Pancreas (tissue), 10 donors: ENCODE data around the gene PMM1. TPM values are rescaled to one million over a fixed set of nuclear protein-coding genes. Genes with fewer than 3 reads are reported as not detected.
"Not testable (repeated sequence)": the region's sequence is repeated elsewhere in the genome, so short reads cannot be mapped to it uniquely, and the experiment has no call there.

Experiments used
- ATAC-seq, 4 donors: fragments of 200-7000 bp; cut with Tn5 transposase; one replicate each; pipeline versions ENCODE4 v1.8.0 to v1.9.1; 2020; ENCODE audit warnings: mild to moderate bottlenecking in 4 of 4, moderate library complexity in 4 of 4
- DNase-seq, 6 donors: peaks; one replicate each; pipeline ENCODE4 v3.0.0-alpha.2; 2020
- FAIRE-seq: peaks from 2 replicates; lab custom pipeline; 2012; peaks lifted over from hg19 to GRCh38; lab: Jason Lieb, UNC
- H3K27ac ChIP-seq, 4 donors: fragments of 200-600 bp; sonication (generic); 1 replicate in 3 of 4; 2 replicates in 1 of 4; pipeline versions ENCODE4 v1.5.0 to v1.8.0; 2020
- H3K27me3 ChIP-seq, 4 donors: fragments of 200-600 bp; one replicate each; pipeline ENCODE4 v1.8.0; 2021
- H3K36me3 ChIP-seq, 3 donors: fragments of 200-600 bp; sonication (generic) in 1 of 3; one replicate each; pipeline versions ENCODE4 v1.5.0 to v1.8.0; 2020 to 2021
- H3K4me1 ChIP-seq, 3 donors: fragments of 200-600 bp; one replicate each; pipeline ENCODE4 v1.8.0; 2021
- H3K4me3 ChIP-seq, 4 donors: fragments of 200-600 bp; sonication (generic) in 2 of 4; one replicate each; pipeline versions ENCODE4 v1.5.0 to v1.8.0; 2020 to 2021
- H3K9me3 ChIP-seq, 4 donors: fragments of 200-600 bp; one replicate each; pipeline ENCODE4 v1.8.0; 2021
- CTCF ChIP-seq, 4 donors: fragments of 200-600 bp; sonication (generic) in 3 of 4; IDR thresholded peaks; one replicate each; pipeline versions ENCODE4 v1.5.0 to v1.8.0; 2021; ENCODE audit warnings: antibody characterized with exemption in 4 of 4
- WGBS, 2 donors: extraction: QIAGEN DNeasy Blood & Tissue Kit; methylation state at CpG; one replicate each; pipeline ENCODE4 v1.1.7; 2013; 5-methylcytosine and 5-hydroxymethylcytosine counted together
- intact Hi-C, 3 donors: fragments of 100-400 bp; cut with DNase I; formaldehyde crosslinking; loops; one replicate each; pipeline versions ENCODE4 v1.11.1 to v1.14.2; 2022
- polyA plus RNA-seq, 2 donors: library from polyadenylated mRNA; stranded (reverse); fragments of 200-250 nt; gene quantifications; one replicate each; pipeline ENCODE4 v1.2.3, GENCODE V29; 2013
- total RNA-seq, 6 donors: library from RNA; stranded (reverse); fragmentation: NEBNext Ultra II Directional in 4 of 6; extraction: Animal tissue kit (Norgen Biotek cat#: 25700) in 4 of 6; gene quantifications; one replicate each; pipeline versions ENCODE4 v1.2.1 to v1.2.4, GENCODE V29; 2021 to 2023
- donor health status: healthy with polysubstance abuse.
- donor health status: DM: no; HTN: no; CAD: no; lungs with moderate emphysema.
- donor health status: DM: no; HTN: no; CAD: no.
- donor health status: control.
- donor health status: control.
- donor health status: Bipolar disorder and iron deficiency.
- donor health status: DM: yes; HTN: yes; CAD: no.
- donor health status: DM: no; HTN: no; CAD: no.
- donor health status: DM: no; HTN: no; CAD: no.
- donor health status: DM: yes; HTN: yes; CAD: no.

PMM1 gene
- total RNA-seq (10 to 100 TPM; 10.3 to 26.6 (median 20.2) TPM), polyA plus RNA-seq (10 to 100 TPM; 26.4 to 69.2 TPM)

DNA sequence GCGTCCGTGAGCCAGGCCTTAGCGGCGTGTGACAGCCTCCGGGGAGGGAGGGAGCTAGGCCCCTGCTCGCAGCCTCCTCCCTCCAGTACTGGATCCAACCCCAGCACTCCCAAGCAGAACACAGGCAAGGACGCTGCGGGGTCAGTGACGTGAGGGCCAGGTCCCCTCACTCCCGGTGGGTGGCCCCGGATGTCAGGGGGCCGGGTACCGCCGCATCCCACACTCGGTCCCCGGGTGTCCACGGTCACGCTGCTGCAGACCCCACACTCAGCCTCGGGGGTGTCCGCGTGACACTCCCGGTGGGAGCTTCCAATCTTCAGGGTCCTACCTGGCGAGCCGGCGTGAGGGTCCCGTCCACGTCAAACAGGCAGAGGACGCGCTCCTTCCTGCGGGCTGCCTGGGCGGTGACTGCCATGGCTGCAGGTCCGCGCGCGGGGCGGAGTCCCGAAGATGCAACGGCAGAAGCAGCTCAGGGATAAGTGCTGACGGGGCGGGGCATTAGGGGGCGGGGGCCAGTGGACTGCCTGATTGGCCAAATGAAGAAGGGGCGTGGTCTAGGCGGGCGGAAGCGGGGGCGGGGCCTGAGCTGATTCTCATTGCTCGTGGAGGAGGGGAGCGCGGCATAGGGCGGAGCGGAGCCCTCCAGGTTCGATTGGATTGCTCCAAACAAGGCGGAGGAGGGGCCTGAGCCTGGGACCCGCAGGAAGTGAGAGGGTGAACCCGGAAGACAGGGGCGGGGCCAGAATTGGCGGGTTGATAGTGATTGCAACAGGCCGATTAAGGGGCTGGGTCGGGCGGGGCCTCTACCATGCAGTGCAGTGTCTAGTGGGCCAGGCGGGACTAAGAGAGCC, at the start of gene PMM1:
Gene PMM1, minus strand, starts transcription at position 450 of the 851 bp plus-strand sequence. Its CDS starts 35 bp downstream, at position 415.
- H3K27me3 ChIP-seq = no peaks in the 10 kb centered on the region
- intact Hi-C loops = loop anchor here in 1 of 3 donors (10.0 kb wide), 1 partner anchor 195 kb away; no protein-coding TSS in a partner anchor
- peaks cover 14 to 15% (median 15%) of the 10 kb centered on the region in 3 donors for H3K4me1 ChIP-seq
- TF ChIP-seq CTCF (IDR thresholded peaks at IDR 0.05) = no peak
- ATAC-seq = peak; percentile 89 to 97 (median 89)
- FAIRE-seq = peak; percentile 73
- peak within 1 kb of the TSS; percentile 51 to 89 (median 71) for H3K4me3 ChIP-seq
- H3K36me3 ChIP-seq = peaks cover 0 to 2% (median 0%) of the 10 kb centered on the region in 3 donors
- 1% methylated on average over 57 to 61 of the region's 61 CpGs for WGBS, 2 donors
- DNase-seq = peak; percentile 100
- no peaks in the 10 kb centered on the region for H3K9me3 ChIP-seq
- peak within 1 kb of the TSS; percentile 49 to 86 (median 81) for H3K27ac ChIP-seq

DNA sequence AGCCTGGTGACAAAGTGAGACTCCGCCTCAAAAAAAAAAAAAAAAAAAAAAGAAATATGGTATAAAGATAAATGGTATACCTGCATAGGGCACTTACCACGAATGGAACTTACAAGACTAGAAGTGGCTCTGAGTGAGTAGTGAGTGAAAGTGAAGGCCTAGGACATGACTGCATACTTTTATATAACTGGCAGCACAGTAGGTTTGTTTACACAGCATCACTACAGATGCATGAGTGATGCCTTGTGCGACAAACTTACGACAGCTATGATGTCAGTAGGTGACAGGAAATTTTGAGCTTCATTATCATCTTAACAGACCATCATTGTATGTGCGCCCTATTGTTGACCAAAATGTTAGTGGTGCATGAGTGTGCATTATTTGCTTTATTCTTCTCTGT, 49.1 kb upstream of the PMM1 start:
- 84 to 87% methylated on average over 5 of the region's 5 CpGs for WGBS, 2 donors
- peaks cover 0 to 65% (median 31%) of the 10 kb centered on the region in 3 donors for H3K36me3 ChIP-seq
- H3K27me3 ChIP-seq = no peaks in the 10 kb centered on the region
- no peaks in the 10 kb centered on the region for H3K4me1 ChIP-seq
- no peak for TF ChIP-seq CTCF (IDR thresholded peaks at IDR 0.05)
- intact Hi-C loops = no loop called here
- H3K27ac ChIP-seq = no peak overlapping the region
- FAIRE-seq (no peak), ATAC-seq (peak in 1 of 4 donors; percentile 8), DNase-seq (no peak)
- no peaks in the 10 kb centered on the region for H3K9me3 ChIP-seq
- no peak overlapping the region for H3K4me3 ChIP-seq

- Histone ChIP-seq H3K9me3 (no peaks in the 10 kb centered on the region), H3K27ac (no peak overlapping the region), H3K4me1 (no peaks in the 10 kb centered on the region), H3K36me3 (peaks cover 0 to 64% (median 30%) of the 10 kb centered on the region in 3 donors), H3K4me3 (no peak overlapping the region), H3K27me3 (no peaks in the 10 kb centered on the region)
- ATAC-seq = peak in 2 of 4 donors; percentile 23 to 52
- no peak for DNase-seq
- FAIRE-seq = no peak
- intact Hi-C loops = no loop called here
- TF ChIP-seq CTCF (IDR thresholded peaks at IDR 0.05) = no peak
- WGBS, 2 donors = 90 to 91% methylated on average over 5 of the region's 5 CpGs
These were observed 48.5 kb upstream of the PMM1 start for GRCh38 chr22:41638124-41638523.

DNA sequence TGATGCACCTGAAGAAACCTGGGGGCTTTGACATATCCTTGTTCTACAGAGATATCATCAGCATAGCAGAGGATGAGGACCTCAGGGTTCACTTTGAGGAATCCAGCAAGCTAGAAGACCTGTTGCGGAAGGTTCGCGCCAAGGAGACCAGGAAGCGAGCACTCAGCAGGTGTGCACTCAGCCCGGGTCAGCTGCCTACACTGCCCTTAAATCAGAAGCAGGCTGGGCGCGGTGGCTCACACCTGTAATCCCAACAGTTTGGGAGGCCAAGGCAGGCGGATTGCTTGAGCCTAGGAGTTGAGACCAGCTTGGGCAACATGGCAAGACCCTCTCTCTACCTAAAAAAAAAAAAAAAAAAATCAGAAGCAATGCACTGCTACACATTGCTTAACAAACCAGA, 48.0 kb upstream of the PMM1 start:
- H3K36me3 ChIP-seq = peaks cover 0 to 59% (median 25%) of the 10 kb centered on the region in 3 donors
- intact Hi-C loops, ATAC-seq, H3K27ac ChIP-seq, H3K4me3 ChIP-seq, H3K4me1 ChIP-seq, H3K27me3 ChIP-seq, H3K9me3 ChIP-seq, FAIRE-seq, DNase-seq: not testable (repeated sequence)
- WGBS, 2 donors = 97 to 98% methylated on average over 8 of the region's 8 CpGs

DNA sequence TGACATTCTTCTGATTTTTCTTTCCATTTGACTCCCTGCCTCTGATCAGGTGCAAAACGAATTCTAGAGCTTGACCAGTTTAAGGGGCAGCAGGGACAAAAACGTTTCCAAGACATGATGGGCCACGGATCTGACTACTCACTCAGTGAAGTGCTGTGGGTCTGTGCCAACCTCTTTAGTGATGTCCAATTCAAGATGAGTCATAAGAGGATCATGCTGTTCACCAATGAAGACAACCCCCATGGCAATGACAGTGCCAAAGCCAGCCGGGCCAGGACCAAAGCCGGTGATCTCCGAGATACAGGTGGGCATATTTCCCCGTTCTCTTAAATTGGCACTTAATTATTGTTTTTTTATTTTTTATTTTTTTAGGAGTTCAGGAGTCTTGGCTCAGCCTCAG, 46.8 kb upstream of the PMM1 start:
- H3K36me3 ChIP-seq = peaks cover 0 to 48% (median 23%) of the 10 kb centered on the region in 3 donors
- no peaks in the 10 kb centered on the region for H3K27me3 ChIP-seq
- no peaks in the 10 kb centered on the region for H3K4me1 ChIP-seq
- ATAC-seq = no peak
- intact Hi-C loops = no loop called here
- TF ChIP-seq CTCF (IDR thresholded peaks at IDR 0.05) = no peak
- FAIRE-seq = no peak
- no peaks in the 10 kb centered on the region for H3K9me3 ChIP-seq
- no peak overlapping the region for H3K4me3 ChIP-seq
- WGBS, 2 donors = 81 to 88% methylated on average over 7 of the region's 7 CpGs
- no peak overlapping the region for H3K27ac ChIP-seq
- DNase-seq = no peak

DNA sequence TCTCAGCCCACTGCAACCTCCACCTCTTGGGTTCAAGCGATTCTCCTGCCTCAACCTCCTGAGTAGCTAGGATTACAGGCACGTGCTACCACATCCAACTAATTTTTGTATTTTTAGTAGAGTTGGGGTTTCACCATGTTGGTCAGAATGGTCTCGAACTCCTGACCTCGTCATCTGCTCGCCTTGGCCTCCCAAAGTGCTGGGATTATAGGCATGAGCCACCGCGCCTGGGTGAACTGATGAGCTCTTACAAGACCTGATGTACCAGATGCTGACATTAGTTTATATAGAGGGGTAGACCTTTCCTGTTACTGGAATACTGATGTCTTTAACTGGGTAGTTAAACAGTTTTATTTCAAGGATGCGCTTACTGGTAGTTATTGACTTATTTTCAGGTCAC, 45.0 kb upstream of the PMM1 start:
- H3K36me3 ChIP-seq = peaks cover 0 to 45% (median 23%) of the 10 kb centered on the region in 3 donors
- intact Hi-C loops, H3K4me3 ChIP-seq, H3K9me3 ChIP-seq, H3K27me3 ChIP-seq, DNase-seq, H3K27ac ChIP-seq, H3K4me1 ChIP-seq, ATAC-seq, FAIRE-seq: not testable (repeated sequence)
- 95 to 99% methylated on average over 8 of the region's 8 CpGs for WGBS, 2 donors

GRCh38 chr22:41631615-41632014, 42.0 kb upstream of the PMM1 start:
- H3K27ac ChIP-seq, H3K27me3 ChIP-seq, H3K4me1 ChIP-seq, ATAC-seq, FAIRE-seq, H3K4me3 ChIP-seq, intact Hi-C loops, DNase-seq, H3K9me3 ChIP-seq: not testable (repeated sequence)
- WGBS, 2 donors = 95 to 99% methylated on average over 8 to 12 of the region's 23 CpGs
- peaks cover 0 to 42% (median 7%) of the 10 kb centered on the region in 3 donors for H3K36me3 ChIP-seq

- FAIRE-seq, H3K27me3 ChIP-seq: not testable (repeated sequence)
- DNase-seq = peak in 1 of 6 donors; percentile 75
These were observed 41.5 kb upstream of the PMM1 start for GRCh38 chr22:41631115-41631514.

More at GRCh38 chr22:41631115-41631514, 41.5 kb upstream of the PMM1 start:
- intact Hi-C loops, ATAC-seq, H3K4me3 ChIP-seq, H3K27ac ChIP-seq, H3K4me1 ChIP-seq, H3K9me3 ChIP-seq: not testable (repeated sequence)
- 96 to 97% methylated on average over 16 to 25 of the region's 28 CpGs for WGBS, 2 donors
- H3K36me3 ChIP-seq = peaks cover 0 to 39% (median 7%) of the 10 kb centered on the region in 3 donors
